Measurements from ENCODE around the gene TSPAN9.

TSPAN9 gene

DNA sequence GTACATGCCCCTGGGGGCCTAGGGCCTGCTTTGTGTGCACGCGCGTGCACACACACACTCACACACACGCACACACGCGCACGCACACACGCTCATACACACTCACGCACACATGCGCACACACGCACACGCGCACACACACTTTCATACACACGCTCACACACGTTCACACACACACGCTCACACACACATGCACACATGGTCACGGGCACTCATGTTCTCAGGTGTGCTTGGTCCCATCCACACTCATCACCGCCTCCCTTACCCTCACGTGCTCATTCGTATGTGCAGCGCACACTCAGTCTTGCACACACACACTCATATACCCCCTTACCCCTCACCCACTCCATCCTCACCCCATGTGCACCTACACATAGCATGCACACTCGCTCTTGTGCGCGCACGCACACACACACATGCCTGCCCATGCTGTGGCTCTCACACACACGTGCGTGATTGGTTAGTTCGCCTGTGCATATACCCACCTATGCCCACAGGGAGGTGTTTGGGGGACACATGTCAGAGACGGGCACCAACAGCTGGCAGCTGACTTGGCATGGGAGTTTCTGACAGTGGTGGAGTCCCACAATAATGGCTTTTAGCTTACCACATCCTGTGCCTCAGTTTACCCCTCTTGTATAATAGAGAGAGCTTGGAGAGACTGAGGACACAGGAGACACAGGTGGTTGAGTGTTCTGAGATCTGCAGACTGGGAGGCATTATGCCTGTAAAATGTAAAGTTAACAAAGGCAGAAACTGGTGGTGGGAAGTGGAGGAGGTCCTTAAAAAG, 28.7 kb downstream of the TSPAN9 start:
- no peaks in the 10 kb centered on the region for H3K36me3 ChIP-seq (ENCODE audit: low read depth)
- H3K27me3 ChIP-seq (ENCODE audit: insufficient read depth, poor library complexity, severe bottlenecking) = no peaks in the 10 kb centered on the region

DNA sequence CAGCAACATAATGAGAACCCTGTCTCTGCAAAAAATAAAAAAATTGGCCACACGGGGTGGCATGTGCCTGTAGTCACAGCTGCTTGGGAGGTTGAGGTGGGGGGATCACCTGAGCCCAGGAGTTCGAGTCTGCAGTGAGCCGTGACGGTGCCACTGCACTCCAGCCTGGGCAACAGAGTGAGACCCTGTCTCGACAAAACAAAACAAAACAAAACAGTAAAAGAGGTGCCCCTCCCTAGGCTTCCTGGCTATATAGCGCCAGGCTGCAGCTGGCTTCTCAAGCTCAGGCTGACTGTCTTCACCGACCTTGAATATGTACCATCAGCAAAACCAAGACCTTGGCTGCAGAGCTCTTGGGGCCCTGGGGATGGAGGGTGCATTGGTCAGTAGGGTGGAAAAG, 29.4 kb downstream of the TSPAN9 start:
- no peaks in the 10 kb centered on the region for H3K9me3 ChIP-seq (ENCODE audit: severe bottlenecking)
- H3K27me3 ChIP-seq (ENCODE audit: insufficient read depth, poor library complexity, severe bottlenecking) = no peaks in the 10 kb centered on the region
- H3K4me3 ChIP-seq (ENCODE audit: severe bottlenecking) = no peak overlapping the region
- H3K27ac ChIP-seq (ENCODE audit: poor library complexity, severe bottlenecking) = no peak overlapping the region
- DNase-seq (ENCODE audit: low spot score) (no peak), ATAC-seq (ENCODE audit: low read depth) (no peak)
- peaks cover under 1% of the 10 kb centered on the region for H3K4me1 ChIP-seq (ENCODE audit: insufficient read depth, poor library complexity, severe bottlenecking)
- H3K36me3 ChIP-seq (ENCODE audit: low read depth) = no peaks in the 10 kb centered on the region
- TF ChIP-seq CTCF (IDR thresholded peaks at IDR 0.05; ENCODE audit: poor library complexity, severe bottlenecking) = no peak

More for the DNA sequence above, 28.7 kb downstream of the TSPAN9 start:
- no peak for ATAC-seq (ENCODE audit: low read depth)
- Histone ChIP-seq H3K27ac (ENCODE audit: poor library complexity, severe bottlenecking) (no peak overlapping the region), H3K9me3 (ENCODE audit: severe bottlenecking) (no peaks in the 10 kb centered on the region), H3K4me3 (ENCODE audit: severe bottlenecking) (no peak overlapping the region), H3K4me1 (ENCODE audit: insufficient read depth, poor library complexity, severe bottlenecking) (peaks cover 3% of the 10 kb centered on the region)
- no peak for DNase-seq (ENCODE audit: low spot score)
- no peak for TF ChIP-seq CTCF (IDR thresholded peaks at IDR 0.05; ENCODE audit: poor library complexity, severe bottlenecking)

DNA sequence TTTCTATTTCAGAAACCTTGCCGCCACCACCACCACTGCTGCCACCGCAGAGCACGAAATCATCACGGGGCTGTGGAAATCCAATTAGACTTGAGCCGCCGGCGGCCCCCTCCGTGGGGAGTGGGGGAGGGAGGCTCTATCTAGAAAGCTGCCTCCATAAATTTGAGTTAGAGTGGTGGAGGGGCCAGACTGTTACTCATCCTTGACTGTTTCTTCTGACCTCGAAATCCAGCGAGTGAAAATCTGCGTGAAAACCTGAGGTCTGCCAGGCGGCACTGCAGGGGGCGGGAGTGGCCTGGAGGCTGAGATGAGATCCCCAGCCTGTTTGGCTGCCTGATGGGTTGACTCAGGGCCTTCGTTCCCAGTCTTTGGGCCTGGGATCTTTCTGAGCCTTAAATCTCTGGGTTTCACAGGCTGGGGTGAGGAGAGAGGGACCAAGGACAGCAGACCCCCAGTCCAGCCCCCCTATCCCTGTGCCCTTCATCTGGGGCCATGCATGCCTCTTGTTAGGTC, 29.9 kb downstream of the TSPAN9 start:
- TF ChIP-seq CTCF (IDR thresholded peaks at IDR 0.05; ENCODE audit: poor library complexity, severe bottlenecking) = no peak

DNA sequence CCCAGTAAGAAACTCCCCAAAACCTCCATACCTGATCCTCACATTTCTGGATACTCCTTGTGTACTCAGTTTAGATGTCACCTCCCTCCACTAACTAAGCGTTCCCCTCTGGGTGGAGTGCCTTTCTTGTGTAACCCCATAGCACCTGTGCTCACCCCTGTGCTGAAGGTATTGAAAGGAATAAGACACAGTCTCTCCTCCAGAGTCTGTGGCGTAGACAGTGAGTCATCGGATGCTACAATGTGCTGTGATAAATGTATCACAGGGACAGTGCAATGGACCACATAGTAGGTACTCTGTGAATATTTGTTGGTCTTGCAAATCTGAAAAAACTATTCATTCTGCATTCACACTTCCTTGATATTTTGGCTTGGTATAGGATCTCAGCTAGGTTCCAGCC, 30.8 kb downstream of the TSPAN9 start:
- DNase-seq (ENCODE audit: low spot score) = no peak
- TF ChIP-seq CTCF (IDR thresholded peaks at IDR 0.05; ENCODE audit: poor library complexity, severe bottlenecking) = no peak
- no peak overlapping the region for H3K27ac ChIP-seq (ENCODE audit: poor library complexity, severe bottlenecking)
- H3K36me3 ChIP-seq (ENCODE audit: low read depth) = no peaks in the 10 kb centered on the region
- peak; percentile 56 for ATAC-seq (ENCODE audit: low read depth)
- no peaks in the 10 kb centered on the region for H3K27me3 ChIP-seq (ENCODE audit: insufficient read depth, poor library complexity, severe bottlenecking)
- H3K4me1 ChIP-seq (ENCODE audit: insufficient read depth, poor library complexity, severe bottlenecking) = no peaks in the 10 kb centered on the region
- H3K4me3 ChIP-seq (ENCODE audit: severe bottlenecking) = no peak overlapping the region
- H3K9me3 ChIP-seq (ENCODE audit: severe bottlenecking) = no peaks in the 10 kb centered on the region

More for the DNA sequence above, 29.9 kb downstream of the TSPAN9 start:
- H3K9me3 ChIP-seq (ENCODE audit: severe bottlenecking) = no peaks in the 10 kb centered on the region
- no peaks in the 10 kb centered on the region for H3K27me3 ChIP-seq (ENCODE audit: insufficient read depth, poor library complexity, severe bottlenecking)
- H3K27ac ChIP-seq (ENCODE audit: poor library complexity, severe bottlenecking) = no peak overlapping the region
- H3K4me1 ChIP-seq (ENCODE audit: insufficient read depth, poor library complexity, severe bottlenecking) = no peaks in the 10 kb centered on the region
- ATAC-seq (ENCODE audit: low read depth) (no peak), DNase-seq (ENCODE audit: low spot score) (no peak)
- no peaks in the 10 kb centered on the region for H3K36me3 ChIP-seq (ENCODE audit: low read depth)
- no peak overlapping the region for H3K4me3 ChIP-seq (ENCODE audit: severe bottlenecking)

DNA sequence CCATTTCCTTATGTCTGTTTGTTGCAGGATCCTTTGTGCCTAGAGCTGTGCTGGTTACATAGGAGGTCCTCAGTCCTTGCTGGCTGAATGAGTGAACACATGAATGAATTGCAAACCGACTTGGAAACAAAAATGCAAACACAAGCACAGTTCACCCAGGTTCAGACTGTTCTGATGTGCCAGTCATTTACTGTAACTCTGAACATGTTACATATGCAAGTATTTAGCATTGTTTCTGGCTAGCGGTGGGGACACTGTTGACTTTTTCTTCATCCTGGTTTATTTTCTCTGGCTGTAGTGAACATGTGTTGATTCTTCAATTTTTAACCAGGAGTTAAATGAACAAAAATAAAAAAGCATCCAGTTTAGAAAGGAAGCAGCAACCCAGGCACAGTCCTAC, 33.4 kb downstream of the TSPAN9 start:
- no peak for TF ChIP-seq CTCF (IDR thresholded peaks at IDR 0.05; ENCODE audit: poor library complexity, severe bottlenecking)
- no peaks in the 10 kb centered on the region for H3K36me3 ChIP-seq (ENCODE audit: low read depth)
- no peaks in the 10 kb centered on the region for H3K27me3 ChIP-seq (ENCODE audit: insufficient read depth, poor library complexity, severe bottlenecking)
- DNase-seq (ENCODE audit: low spot score) (no peak), ATAC-seq (ENCODE audit: low read depth) (no peak)
- H3K27ac ChIP-seq (ENCODE audit: poor library complexity, severe bottlenecking) = no peak overlapping the region
- H3K9me3 ChIP-seq (ENCODE audit: severe bottlenecking) = no peaks in the 10 kb centered on the region
- H3K4me1 ChIP-seq (ENCODE audit: insufficient read depth, poor library complexity, severe bottlenecking) = no peaks in the 10 kb centered on the region
- H3K4me3 ChIP-seq (ENCODE audit: severe bottlenecking) = no peak overlapping the region
